ENCODE data around the gene PTGFRN. TPM values are rescaled to one million over a fixed set of nuclear protein-coding genes. Genes with fewer than 3 reads are reported as not detected.

The PTGFRN gene
- total and polyA plus RNA-seq, 2 donors: 19.7 to 26.0 TPM

- 99% methylated on average over 5 of the region's 5 CpGs for WGBS
- H3K36me3 ChIP-seq (ENCODE audit: control insufficient read depth in 2 of 2, insufficient read depth in 2 of 2, low read length in 1 of 2): no peaks in the 10 kb centered on the region
- H3K27me3 ChIP-seq (ENCODE audit: control insufficient read depth in 2 of 2, insufficient read depth in 1 of 2, low read length in 1 of 2): no peaks in the 10 kb centered on the region
- no peak for DNase-seq (ENCODE audit: low read depth in 6 of 9, low spot score in 9 of 9)
- no peaks in the 10 kb centered on the region for H3K9me3 ChIP-seq (ENCODE audit: control insufficient read depth in 2 of 2, insufficient read depth in 1 of 2, low read length in 1 of 2)
- H3K4me1 ChIP-seq (ENCODE audit: control insufficient read depth in 2 of 2, insufficient read depth in 2 of 2, low read length in 2 of 2): peaks cover 22 to 24% of the 10 kb centered on the region in 2 donors
- no peak overlapping the region for H3K27ac ChIP-seq (ENCODE audit: low read depth in 1 of 2, low read length in 1 of 2)
- no peak overlapping the region for H3K4me3 ChIP-seq (ENCODE audit: low read length in 2 of 2)
Observed at GRCh38 chr1:116880917-116881316, 28.8 kb upstream of the PTGFRN start.

GRCh38 chr1:116881879-116882520 is 27.7 kb upstream of the PTGFRN start:
- H3K4me1 ChIP-seq (ENCODE audit: control insufficient read depth in 2 of 2, insufficient read depth in 2 of 2, low read length in 2 of 2): peaks cover 22 to 23% of the 10 kb centered on the region in 2 donors
- H3K27me3 ChIP-seq (ENCODE audit: control insufficient read depth in 2 of 2, insufficient read depth in 1 of 2, low read length in 1 of 2): no peaks in the 10 kb centered on the region
- no peaks in the 10 kb centered on the region for H3K9me3 ChIP-seq (ENCODE audit: control insufficient read depth in 2 of 2, insufficient read depth in 1 of 2, low read length in 1 of 2)
- peak in 3 of 9 donors; percentile 14 to 48 (median 33) for DNase-seq (ENCODE audit: low read depth in 6 of 9, low spot score in 9 of 9)
- H3K36me3 ChIP-seq (ENCODE audit: control insufficient read depth in 2 of 2, insufficient read depth in 2 of 2, low read length in 1 of 2): no peaks in the 10 kb centered on the region
- no peak overlapping the region for H3K27ac ChIP-seq (ENCODE audit: low read depth in 1 of 2, low read length in 1 of 2)
- H3K4me3 ChIP-seq (ENCODE audit: low read length in 2 of 2): no peak overlapping the region
- 96% methylated on average over 9 of the region's 9 CpGs for WGBS

GRCh38 chr1:116882866-116883265 is 26.9 kb upstream of the PTGFRN start:
- H3K27me3 ChIP-seq (ENCODE audit: control insufficient read depth in 2 of 2, insufficient read depth in 1 of 2, low read length in 1 of 2): no peaks in the 10 kb centered on the region
- no peak for DNase-seq (ENCODE audit: low read depth in 6 of 9, low spot score in 9 of 9)
- H3K9me3 ChIP-seq (ENCODE audit: control insufficient read depth in 2 of 2, insufficient read depth in 1 of 2, low read length in 1 of 2): no peaks in the 10 kb centered on the region
- H3K36me3 ChIP-seq (ENCODE audit: control insufficient read depth in 2 of 2, insufficient read depth in 2 of 2, low read length in 1 of 2): no peaks in the 10 kb centered on the region
- peaks cover 16 to 17% of the 10 kb centered on the region in 2 donors for H3K4me1 ChIP-seq (ENCODE audit: control insufficient read depth in 2 of 2, insufficient read depth in 2 of 2, low read length in 2 of 2)
- H3K27ac ChIP-seq (ENCODE audit: low read depth in 1 of 2, low read length in 1 of 2): no peak overlapping the region
- WGBS: 96% methylated on average over 4 of the region's 4 CpGs
- no peak overlapping the region for H3K4me3 ChIP-seq (ENCODE audit: low read length in 2 of 2)

GRCh38 chr1:116886291-116886878 is 23.3 kb upstream of the PTGFRN start:
- Histone ChIP-seq H3K36me3 (ENCODE audit: control insufficient read depth in 2 of 2, insufficient read depth in 2 of 2, low read length in 1 of 2) (no peaks in the 10 kb centered on the region), H3K27ac (ENCODE audit: low read depth in 1 of 2, low read length in 1 of 2) (no peak overlapping the region), H3K9me3 (ENCODE audit: control insufficient read depth in 2 of 2, insufficient read depth in 1 of 2, low read length in 1 of 2) (no peaks in the 10 kb centered on the region), H3K4me3 (ENCODE audit: low read length in 2 of 2) (no peak overlapping the region), H3K4me1 (ENCODE audit: control insufficient read depth in 2 of 2, insufficient read depth in 2 of 2, low read length in 2 of 2) (no peaks in the 10 kb centered on the region), H3K27me3 (ENCODE audit: control insufficient read depth in 2 of 2, insufficient read depth in 1 of 2, low read length in 1 of 2) (no peaks in the 10 kb centered on the region)
- 93% methylated on average over 1 of the region's 1 CpG for WGBS
- DNase-seq (ENCODE audit: low read depth in 6 of 9, low spot score in 9 of 9): peak in 1 of 9 donors; percentile 16

GRCh38 chr1:116887212-116887611 is 22.5 kb upstream of the PTGFRN start:
- 97% methylated on average over 3 of the region's 3 CpGs for WGBS

GRCh38 chr1:116889380-116889779 is 20.3 kb upstream of the PTGFRN start:
- WGBS: 85% methylated on average over 4 of the region's 4 CpGs
- H3K9me3 ChIP-seq (ENCODE audit: control insufficient read depth in 2 of 2, insufficient read depth in 1 of 2, low read length in 1 of 2): no peaks in the 10 kb centered on the region
- H3K27ac ChIP-seq (ENCODE audit: low read depth in 1 of 2, low read length in 1 of 2): no peak overlapping the region
- H3K4me3 ChIP-seq (ENCODE audit: low read length in 2 of 2): no peak overlapping the region
- DNase-seq (ENCODE audit: low read depth in 6 of 9, low spot score in 9 of 9): no peak
- no peaks in the 10 kb centered on the region for H3K4me1 ChIP-seq (ENCODE audit: control insufficient read depth in 2 of 2, insufficient read depth in 2 of 2, low read length in 2 of 2)
- H3K27me3 ChIP-seq (ENCODE audit: control insufficient read depth in 2 of 2, insufficient read depth in 1 of 2, low read length in 1 of 2): peaks cover 0 to 2% of the 10 kb centered on the region in 2 donors
- no peaks in the 10 kb centered on the region for H3K36me3 ChIP-seq (ENCODE audit: control insufficient read depth in 2 of 2, insufficient read depth in 2 of 2, low read length in 1 of 2)

More at GRCh38 chr1:116887212-116887611, 22.5 kb upstream of the PTGFRN start:
- DNase-seq (ENCODE audit: low read depth in 6 of 9, low spot score in 9 of 9): no peak
- Histone ChIP-seq H3K9me3 (ENCODE audit: control insufficient read depth in 2 of 2, insufficient read depth in 1 of 2, low read length in 1 of 2) (no peaks in the 10 kb centered on the region), H3K27ac (ENCODE audit: low read depth in 1 of 2, low read length in 1 of 2) (no peak overlapping the region), H3K4me1 (ENCODE audit: control insufficient read depth in 2 of 2, insufficient read depth in 2 of 2, low read length in 2 of 2) (no peaks in the 10 kb centered on the region), H3K4me3 (ENCODE audit: low read length in 2 of 2) (no peak overlapping the region), H3K27me3 (ENCODE audit: control insufficient read depth in 2 of 2, insufficient read depth in 1 of 2, low read length in 1 of 2) (peaks cover 0 to 2% of the 10 kb centered on the region in 2 donors), H3K36me3 (ENCODE audit: control insufficient read depth in 2 of 2, insufficient read depth in 2 of 2, low read length in 1 of 2) (no peaks in the 10 kb centered on the region)

- 92% methylated on average over 5 of the region's 5 CpGs for WGBS
- no peaks in the 10 kb centered on the region for H3K9me3 ChIP-seq (ENCODE audit: control insufficient read depth in 2 of 2, insufficient read depth in 1 of 2, low read length in 1 of 2)
- no peak overlapping the region for H3K4me3 ChIP-seq (ENCODE audit: low read length in 2 of 2)
- no peak for DNase-seq (ENCODE audit: low read depth in 6 of 9, low spot score in 9 of 9)
- no peaks in the 10 kb centered on the region for H3K36me3 ChIP-seq (ENCODE audit: control insufficient read depth in 2 of 2, insufficient read depth in 2 of 2, low read length in 1 of 2)
- H3K4me1 ChIP-seq (ENCODE audit: control insufficient read depth in 2 of 2, insufficient read depth in 2 of 2, low read length in 2 of 2): no peaks in the 10 kb centered on the region
- no peak overlapping the region for H3K27ac ChIP-seq (ENCODE audit: low read depth in 1 of 2, low read length in 1 of 2)
- peaks cover 0 to 2% of the 10 kb centered on the region in 2 donors for H3K27me3 ChIP-seq (ENCODE audit: control insufficient read depth in 2 of 2, insufficient read depth in 1 of 2, low read length in 1 of 2)
Observed at GRCh38 chr1:116891396-116892079, 18.2 kb upstream of the PTGFRN start.

- Histone ChIP-seq H3K27me3 (ENCODE audit: control insufficient read depth in 2 of 2, insufficient read depth in 1 of 2, low read length in 1 of 2) (peaks cover 0 to 2% of the 10 kb centered on the region in 2 donors), H3K27ac (ENCODE audit: low read depth in 1 of 2, low read length in 1 of 2) (no peak overlapping the region), H3K36me3 (ENCODE audit: control insufficient read depth in 2 of 2, insufficient read depth in 2 of 2, low read length in 1 of 2) (no peaks in the 10 kb centered on the region), H3K4me3 (ENCODE audit: low read length in 2 of 2) (no peak overlapping the region), H3K9me3 (ENCODE audit: control insufficient read depth in 2 of 2, insufficient read depth in 1 of 2, low read length in 1 of 2) (no peaks in the 10 kb centered on the region), H3K4me1 (ENCODE audit: control insufficient read depth in 2 of 2, insufficient read depth in 2 of 2, low read length in 2 of 2) (no peaks in the 10 kb centered on the region)
- WGBS: 66% methylated on average over 1 of the region's 1 CpG
- no peak for DNase-seq (ENCODE audit: low read depth in 6 of 9, low spot score in 9 of 9)
Observed at GRCh38 chr1:116895073-116895472, 14.6 kb upstream of the PTGFRN start.

GRCh38 chr1:116899529-116899928 is 10.2 kb upstream of the PTGFRN start:
- H3K36me3 ChIP-seq (ENCODE audit: control insufficient read depth in 2 of 2, insufficient read depth in 2 of 2, low read length in 1 of 2): no peaks in the 10 kb centered on the region

More at GRCh38 chr1:116899529-116899928, 10.2 kb upstream of the PTGFRN start:
- no peaks in the 10 kb centered on the region for H3K9me3 ChIP-seq (ENCODE audit: control insufficient read depth in 2 of 2, insufficient read depth in 1 of 2, low read length in 1 of 2)
- H3K27ac ChIP-seq (ENCODE audit: low read depth in 1 of 2, low read length in 1 of 2): no peak overlapping the region
- H3K4me3 ChIP-seq (ENCODE audit: low read length in 2 of 2): no peak overlapping the region
- DNase-seq (ENCODE audit: low read depth in 6 of 9, low spot score in 9 of 9): no peak
- no peaks in the 10 kb centered on the region for H3K4me1 ChIP-seq (ENCODE audit: control insufficient read depth in 2 of 2, insufficient read depth in 2 of 2, low read length in 2 of 2)
- H3K27me3 ChIP-seq (ENCODE audit: control insufficient read depth in 2 of 2, insufficient read depth in 1 of 2, low read length in 1 of 2): peaks cover 0 to 3% of the 10 kb centered on the region in 2 donors

All from thymus (tissue), 11 donors.